OCI-LY7 (cell line): ENCODE results near the gene NPY2R.

Source experiments
- EZH2phosphoT487 ChIP-seq: fragments of 200-600 bp; sonication (generic); IDR thresholded peaks from 2 replicates; pipeline ENCODE4 v1.6.1; 2018; ENCODE audit warnings: low read depth, borderline replicate concordance, mild to moderate bottlenecking, mixed run types, antibody characterized with exemption, low read length, moderate library complexity, mixed read lengths
- TF ChIP-seq, protein P1 (sequence below): fragments of 200-600 bp; sonication (generic); conservative IDR thresholded peaks from 2 replicates; pipeline ENCODE4 v1.5.1; 2014; ENCODE audit warnings: mild to moderate bottlenecking, antibody characterized with exemption, low read length, moderate library complexity, mixed read lengths

DNA sequence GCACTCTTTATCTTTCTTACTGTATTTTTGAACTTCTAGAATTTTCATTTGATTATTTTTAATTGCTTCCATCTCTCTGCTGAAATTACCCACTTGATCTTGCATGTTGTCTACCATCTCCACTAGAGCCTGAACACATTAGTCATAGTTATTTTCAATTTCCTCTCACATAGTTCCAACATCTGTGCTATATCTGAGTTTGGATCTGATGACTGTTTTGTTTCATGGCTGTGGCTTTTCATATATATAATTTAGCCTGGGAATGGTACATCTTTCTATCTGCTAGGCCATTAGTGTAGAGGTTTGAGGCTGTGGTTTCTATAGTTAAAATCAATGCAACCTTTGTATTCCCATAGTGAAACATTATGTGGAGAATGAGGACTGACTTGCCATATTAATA is 33.2 kb downstream of the NPY2R start:
- TF ChIP-seq, protein P1, sequence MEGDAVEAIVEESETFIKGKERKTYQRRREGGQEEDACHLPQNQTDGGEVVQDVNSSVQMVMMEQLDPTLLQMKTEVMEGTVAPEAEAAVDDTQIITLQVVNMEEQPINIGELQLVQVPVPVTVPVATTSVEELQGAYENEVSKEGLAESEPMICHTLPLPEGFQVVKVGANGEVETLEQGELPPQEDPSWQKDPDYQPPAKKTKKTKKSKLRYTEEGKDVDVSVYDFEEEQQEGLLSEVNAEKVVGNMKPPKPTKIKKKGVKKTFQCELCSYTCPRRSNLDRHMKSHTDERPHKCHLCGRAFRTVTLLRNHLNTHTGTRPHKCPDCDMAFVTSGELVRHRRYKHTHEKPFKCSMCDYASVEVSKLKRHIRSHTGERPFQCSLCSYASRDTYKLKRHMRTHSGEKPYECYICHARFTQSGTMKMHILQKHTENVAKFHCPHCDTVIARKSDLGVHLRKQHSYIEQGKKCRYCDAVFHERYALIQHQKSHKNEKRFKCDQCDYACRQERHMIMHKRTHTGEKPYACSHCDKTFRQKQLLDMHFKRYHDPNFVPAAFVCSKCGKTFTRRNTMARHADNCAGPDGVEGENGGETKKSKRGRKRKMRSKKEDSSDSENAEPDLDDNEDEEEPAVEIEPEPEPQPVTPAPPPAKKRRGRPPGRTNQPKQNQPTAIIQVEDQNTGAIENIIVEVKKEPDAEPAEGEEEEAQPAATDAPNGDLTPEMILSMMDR, result no peak
- no peak for TF ChIP-seq EZH2phosphoT487
